ENCODE data around the gene CDK14.
"Not testable (repeated sequence)": the region's sequence is repeated elsewhere in the genome, so short reads cannot be mapped to it uniquely, and the experiment has no call there.

CDK14 gene

GRCh38 chr7:90920336-90920735 is 324.2 kb downstream of the CDK14 start:
- TF ChIP-seq EZH2phosphoT487 (IDR thresholded peaks at IDR 0.05; ENCODE audit: low read depth) = no peak
- no peak for TF ChIP-seq CTCF (IDR thresholded peaks at IDR 0.05; ENCODE audit: low read depth, low read length)
- Histone ChIP-seq H2AFZ (ENCODE audit: low read depth, low read length) (no peak overlapping the region), H4K20me1 (ENCODE audit: insufficient read depth, low read length) (no peaks in the 10 kb centered on the region), H3K27me3 (ENCODE audit: low read depth, low read length) (no peaks in the 10 kb centered on the region), H3K36me3 (replicated peaks; ENCODE audit: low read depth, low read length) (no peaks in the 10 kb centered on the region), H3K27ac (ENCODE audit: low read length) (no peak overlapping the region), H3K4me1 (ENCODE audit: low read length) (no peaks in the 10 kb centered on the region), H3K4me3 (ENCODE audit: low read length) (no peak overlapping the region), H3K9ac (ENCODE audit: low read length) (no peak overlapping the region), H3K4me2 (ENCODE audit: low read length) (no peak overlapping the region), H3K9me3 (ENCODE audit: insufficient read depth, low read length) (no peaks in the 10 kb centered on the region), H3K79me2 (ENCODE audit: low read length) (no peaks in the 10 kb centered on the region)

GRCh38 chr7:90923541-90923997 is 327.4 kb downstream of the CDK14 start:
- H3K4me1 ChIP-seq (ENCODE audit: low read length) = no peaks in the 10 kb centered on the region
- H3K27ac ChIP-seq (ENCODE audit: low read length) = no peak overlapping the region
- H3K9ac ChIP-seq (ENCODE audit: low read length) = no peak overlapping the region
- H3K9me3 ChIP-seq (ENCODE audit: insufficient read depth, low read length) = no peaks in the 10 kb centered on the region
- no peak overlapping the region for H2AFZ ChIP-seq (ENCODE audit: low read depth, low read length)
- H3K36me3 ChIP-seq (replicated peaks; ENCODE audit: low read depth, low read length) = no peaks in the 10 kb centered on the region
- no peaks in the 10 kb centered on the region for H3K27me3 ChIP-seq (ENCODE audit: low read depth, low read length)
- no peaks in the 10 kb centered on the region for H4K20me1 ChIP-seq (ENCODE audit: insufficient read depth, low read length)
- H3K4me2 ChIP-seq (ENCODE audit: low read length) = no peak overlapping the region
- H3K4me3 ChIP-seq (ENCODE audit: low read length) = no peak overlapping the region
- no peak for TF ChIP-seq EZH2phosphoT487 (IDR thresholded peaks at IDR 0.05; ENCODE audit: low read depth)
- no peak for TF ChIP-seq CTCF (IDR thresholded peaks at IDR 0.05; ENCODE audit: low read depth, low read length)
- H3K79me2 ChIP-seq (ENCODE audit: low read length) = no peaks in the 10 kb centered on the region

- H3K27me3 ChIP-seq (ENCODE audit: low read depth, low read length); H3K9me3 ChIP-seq (ENCODE audit: insufficient read depth, low read length); H3K79me2 ChIP-seq (ENCODE audit: low read length); H4K20me1 ChIP-seq (ENCODE audit: insufficient read depth, low read length); H3K36me3 ChIP-seq (replicated peaks; ENCODE audit: low read depth, low read length): not testable (repeated sequence)
- peak; percentile 27; the same call in 1 of the 2 replicates for TF ChIP-seq CTCF (IDR thresholded peaks at IDR 0.05; ENCODE audit: low read depth, low read length)
- Histone ChIP-seq H3K9ac (ENCODE audit: low read length) (peak overlapping the region; percentile 62), H3K27ac (ENCODE audit: low read length) (peak overlapping the region; percentile 60), H3K4me2 (ENCODE audit: low read length) (peak overlapping the region; percentile 88), H2AFZ (ENCODE audit: low read depth, low read length) (peak overlapping the region; percentile 96), H3K4me1 (ENCODE audit: low read length) (peaks cover 22% of the 10 kb centered on the region), H3K4me3 (ENCODE audit: low read length) (peak overlapping the region; percentile 78)
These were observed 332.7 kb downstream of the CDK14 start for GRCh38 chr7:90928700-90929424.

- H3K4me1 ChIP-seq (ENCODE audit: low read length) = peaks cover 22% of the 10 kb centered on the region
- no peaks in the 10 kb centered on the region for H3K27me3 ChIP-seq (ENCODE audit: low read depth, low read length)
- no peak overlapping the region for H3K4me2 ChIP-seq (ENCODE audit: low read length)
- no peak overlapping the region for H3K4me3 ChIP-seq (ENCODE audit: low read length)
- TF ChIP-seq CTCF (IDR thresholded peaks at IDR 0.05; ENCODE audit: low read depth, low read length) = no peak
- TF ChIP-seq EZH2phosphoT487 (IDR thresholded peaks at IDR 0.05; ENCODE audit: low read depth) = no peak
- H2AFZ ChIP-seq (ENCODE audit: low read depth, low read length) = 0 out of 2 replicates have a peak overlapping the region, but pooled peaks have one; percentile 4
- H3K9ac ChIP-seq (ENCODE audit: low read length) = no peak overlapping the region
- H3K9me3 ChIP-seq (ENCODE audit: insufficient read depth, low read length) = no peaks in the 10 kb centered on the region
- no peaks in the 10 kb centered on the region for H3K36me3 ChIP-seq (replicated peaks; ENCODE audit: low read depth, low read length)
- no peaks in the 10 kb centered on the region for H4K20me1 ChIP-seq (ENCODE audit: insufficient read depth, low read length)
- no peaks in the 10 kb centered on the region for H3K79me2 ChIP-seq (ENCODE audit: low read length)
- H3K27ac ChIP-seq (ENCODE audit: low read length) = no peak overlapping the region
These were observed 336.1 kb downstream of the CDK14 start for GRCh38 chr7:90931986-90932916.

Data from OCI-LY3 (cell line).